GM12891 (cell line): ENCODE data around the gene RNF121.

Experiments
- DNase-seq: peaks from one replicate; pipeline ENCODE4 v3.0.0; 2011; ENCODE audit warnings: low spot score; ENCODE audit not compliant: insufficient read length
- FAIRE-seq: peaks from 2 replicates; lab custom pipeline; 2011; peaks lifted over from hg19 to GRCh38; lab: Jason Lieb, UNC
- PAX5 ChIP-seq: IDR thresholded peaks from 2 replicates; pipeline ENCODE4 v1.6.1; 2011; ENCODE audit warnings: low read length, moderate library complexity, mild to moderate bottlenecking; ENCODE audit not compliant: insufficient read depth, severe bottlenecking
- POLR2A ChIP-seq: IDR thresholded peaks from 2 replicates; pipeline ENCODE4 v1.6.1; 2011; ENCODE audit warnings: low read depth, low read length, control low read depth
- POLR2AphosphoS5 ChIP-seq: IDR thresholded peaks from 2 replicates; pipeline ENCODE4 v1.6.1; 2011; ENCODE audit warnings: low read depth, low read length, control low read depth
- POU2F2 ChIP-seq: IDR thresholded peaks from 2 replicates; pipeline ENCODE4 v1.6.1; 2011; ENCODE audit warnings: low read depth, mild to moderate bottlenecking, control low read depth, low read length, moderate library complexity
- SPI1 ChIP-seq: IDR thresholded peaks from 2 replicates; pipeline ENCODE4 v1.6.1; 2011; ENCODE audit warnings: low read depth, low read length, control low read depth
- TAF1 ChIP-seq: IDR thresholded peaks from 2 replicates; pipeline ENCODE4 v1.6.1; 2011; ENCODE audit warnings: low read depth, low read length, control low read depth

Gene RNF121

DNA sequence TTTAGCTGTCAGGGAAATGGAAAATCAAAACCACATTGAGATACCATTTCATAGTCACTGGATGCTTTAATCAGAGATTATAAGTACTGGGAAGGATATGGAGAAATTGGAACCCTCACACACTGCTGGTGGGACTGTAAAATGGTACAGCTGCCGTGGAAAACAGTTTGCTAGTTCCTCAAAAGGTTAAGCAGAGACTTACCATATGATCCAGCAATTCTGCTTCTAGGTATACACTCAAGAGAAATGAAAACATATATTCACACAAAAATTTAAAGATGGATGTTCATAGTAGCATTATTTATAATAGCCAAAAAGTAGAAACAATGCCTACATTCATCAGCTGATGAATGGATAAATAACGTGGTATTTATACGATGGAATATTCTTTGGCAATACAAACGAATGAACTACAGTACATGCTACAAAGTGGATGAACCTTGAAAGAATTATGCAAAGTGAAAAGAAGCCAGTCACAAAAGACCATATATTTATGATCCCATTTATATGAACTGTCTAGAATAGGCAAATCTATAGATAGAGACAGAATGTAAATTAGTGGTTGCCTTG is 23.0 kb downstream of the RNF121 start:
- no peak for TF ChIP-seq PAX5
- TF ChIP-seq TAF1 = no peak
- TF ChIP-seq POU2F2 = no peak
- TF ChIP-seq SPI1 = no peak
- no peak for TF ChIP-seq POLR2A
- TF ChIP-seq POLR2AphosphoS5 = no peak
- FAIRE-seq = no peak
- DNase-seq = no peak

DNA sequence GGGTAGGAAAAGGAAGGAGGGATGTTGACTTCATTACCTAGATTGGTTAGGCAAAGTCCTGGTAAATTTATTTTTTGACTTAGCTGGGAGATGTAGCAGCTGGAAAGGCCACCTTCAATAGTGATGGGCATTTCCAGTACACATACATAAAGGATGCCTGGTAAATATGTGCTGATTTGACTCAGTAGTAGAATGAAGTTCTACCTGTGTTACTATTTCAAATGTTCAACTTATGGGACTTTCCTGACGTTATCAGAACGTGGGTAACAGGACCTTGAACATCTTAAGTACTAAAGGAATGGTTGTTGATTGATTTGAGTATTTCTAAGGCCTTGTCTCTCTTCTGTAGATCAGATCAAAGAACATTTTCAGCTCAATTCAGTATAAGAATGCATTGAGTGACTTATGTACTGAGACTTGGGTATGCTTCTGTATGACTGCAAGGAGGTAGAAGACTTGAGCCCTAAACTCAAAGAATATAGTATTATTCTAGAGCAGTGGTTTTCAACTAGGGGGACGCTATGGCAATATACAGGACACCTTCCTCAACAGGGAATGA is 27.1 kb downstream of the RNF121 start:
- DNase-seq = no peak
- no peak for FAIRE-seq
- no peak for TF ChIP-seq POLR2AphosphoS5
- no peak for TF ChIP-seq PAX5

DNA sequence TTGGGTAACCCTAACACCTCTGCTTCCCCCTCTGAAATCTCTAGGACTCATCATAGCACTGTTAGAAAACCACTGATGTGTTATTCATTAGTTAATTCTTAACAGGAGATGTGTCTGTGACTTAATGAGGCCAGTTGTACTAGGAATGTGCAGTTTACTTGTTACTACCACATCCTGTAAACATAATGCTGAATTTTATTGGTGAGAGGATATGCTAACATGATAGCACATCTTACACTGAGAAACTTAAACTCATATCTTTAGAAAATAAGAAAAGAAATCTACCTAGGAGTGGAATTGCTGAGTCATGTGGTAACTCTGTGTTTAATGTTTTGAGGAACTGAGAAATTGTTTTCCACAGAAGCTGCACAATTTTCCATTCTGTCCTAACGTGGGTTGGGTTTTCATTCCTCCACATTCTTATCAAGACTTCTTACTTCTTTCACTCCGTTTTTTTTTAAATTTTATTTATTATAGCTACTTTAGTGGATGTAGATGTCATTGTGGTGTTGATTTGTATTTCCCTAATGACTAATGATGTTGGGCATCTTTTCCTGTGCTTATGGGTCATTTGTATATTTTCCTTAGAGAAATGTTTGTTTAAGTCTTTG is 33.7 kb downstream of the RNF121 start:
- DNase-seq (peak; percentile 17), FAIRE-seq (peak; percentile 62)
- TF ChIP-seq POU2F2 = no peak
- no peak for TF ChIP-seq TAF1
- no peak for TF ChIP-seq PAX5
- no peak for TF ChIP-seq POLR2A
- peak; percentile 97 for TF ChIP-seq SPI1

DNA sequence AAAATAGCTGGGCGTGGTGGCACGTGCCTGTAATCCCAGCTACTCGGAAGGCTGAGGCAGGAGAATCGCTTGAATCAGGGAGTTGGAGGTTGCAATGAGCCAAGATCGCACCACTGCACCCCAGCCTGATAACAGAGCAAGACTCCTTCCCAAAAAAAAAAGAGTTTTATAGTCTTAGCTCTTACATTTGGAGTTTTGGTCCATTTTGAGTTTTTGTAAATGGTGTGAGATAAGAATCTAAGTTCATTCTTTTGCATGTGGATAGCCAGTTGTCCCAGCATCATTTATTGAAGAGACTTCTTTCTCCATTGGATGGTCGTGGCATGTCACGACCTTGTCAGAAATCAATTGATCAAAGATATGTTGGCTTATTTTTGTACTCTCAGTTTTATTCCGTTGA is 34.6 kb downstream of the RNF121 start:
- no peak for TF ChIP-seq POLR2AphosphoS5
- TF ChIP-seq POLR2A = no peak
- no peak for TF ChIP-seq TAF1
- no peak for TF ChIP-seq POU2F2
- no peak for TF ChIP-seq PAX5
- no peak for TF ChIP-seq SPI1
- FAIRE-seq = no peak
- DNase-seq = no peak

DNA sequence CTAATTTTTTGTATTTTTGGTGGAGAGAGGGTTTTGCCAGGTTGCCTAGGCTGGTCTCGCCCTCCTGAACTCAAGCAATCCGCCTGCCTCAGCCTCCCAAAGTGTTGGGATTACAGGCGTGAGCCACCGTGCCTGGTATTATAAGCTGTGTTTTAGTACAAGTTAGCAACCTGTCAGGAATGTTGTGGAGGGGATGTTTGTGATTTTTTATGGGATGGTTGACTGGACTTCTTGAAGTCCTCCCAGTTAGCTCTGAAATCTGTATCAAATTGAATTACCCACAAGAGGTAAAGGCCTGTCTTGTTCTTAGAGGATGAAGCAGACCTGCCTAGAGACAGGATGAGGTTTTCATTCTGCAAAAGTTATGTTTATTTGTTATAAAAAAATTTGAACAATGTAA is 35.8 kb downstream of the RNF121 start:
- FAIRE-seq = no peak
- DNase-seq = no peak
- no peak for TF ChIP-seq POLR2A
- TF ChIP-seq TAF1 = no peak
- TF ChIP-seq POU2F2 = no peak
- no peak for TF ChIP-seq POLR2AphosphoS5
- TF ChIP-seq PAX5 = no peak
- TF ChIP-seq SPI1 = no peak

DNA sequence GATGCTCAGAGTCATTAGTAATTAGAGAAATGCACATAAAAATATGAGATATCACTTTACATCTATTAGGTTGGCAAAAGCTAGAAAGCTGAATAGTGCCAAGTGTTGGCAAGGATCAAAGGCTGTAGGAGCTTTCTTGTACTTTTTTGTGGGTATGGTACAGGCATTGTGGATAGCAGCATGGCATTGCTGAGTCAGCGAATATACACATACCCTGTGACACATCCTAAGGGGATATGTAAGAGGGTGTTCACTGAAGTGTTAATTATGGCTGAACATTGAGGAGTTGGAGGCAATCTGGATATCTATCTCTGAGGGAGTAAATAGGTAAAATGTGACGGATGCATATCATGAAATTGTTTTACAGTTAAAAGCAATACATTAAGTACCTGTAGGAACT is 42.8 kb downstream of the RNF121 start:
- peak; percentile 81 for FAIRE-seq
- no peak for TF ChIP-seq SPI1
- TF ChIP-seq TAF1 = no peak
- no peak for TF ChIP-seq POU2F2
- TF ChIP-seq POLR2AphosphoS5 = no peak
- no peak for TF ChIP-seq PAX5
- TF ChIP-seq POLR2A = no peak
- no peak for DNase-seq

DNA sequence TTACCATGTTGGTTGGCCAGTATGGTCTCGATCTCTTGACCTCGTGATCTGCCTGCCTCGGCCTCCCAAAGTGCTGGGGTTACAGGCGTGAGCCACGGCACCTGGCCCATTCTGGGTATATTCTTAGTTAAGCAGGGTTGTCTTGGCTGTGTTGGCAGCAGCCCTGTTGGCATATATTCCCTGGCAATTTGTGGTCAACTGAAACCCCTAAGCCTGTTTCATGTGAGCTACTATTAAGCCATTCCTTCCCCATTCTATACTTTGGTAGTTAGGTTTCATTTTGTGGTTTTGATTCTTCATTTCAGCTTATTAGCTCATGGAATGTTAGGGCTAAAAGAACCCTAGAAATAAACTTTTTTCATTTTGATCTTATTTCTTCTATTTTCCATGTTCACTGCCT is 47.7 kb downstream of the RNF121 start:
- DNase-seq (no peak), FAIRE-seq (no peak)
- TF ChIP-seq TAF1 = no peak
- no peak for TF ChIP-seq SPI1
- TF ChIP-seq POU2F2 = no peak

DNA sequence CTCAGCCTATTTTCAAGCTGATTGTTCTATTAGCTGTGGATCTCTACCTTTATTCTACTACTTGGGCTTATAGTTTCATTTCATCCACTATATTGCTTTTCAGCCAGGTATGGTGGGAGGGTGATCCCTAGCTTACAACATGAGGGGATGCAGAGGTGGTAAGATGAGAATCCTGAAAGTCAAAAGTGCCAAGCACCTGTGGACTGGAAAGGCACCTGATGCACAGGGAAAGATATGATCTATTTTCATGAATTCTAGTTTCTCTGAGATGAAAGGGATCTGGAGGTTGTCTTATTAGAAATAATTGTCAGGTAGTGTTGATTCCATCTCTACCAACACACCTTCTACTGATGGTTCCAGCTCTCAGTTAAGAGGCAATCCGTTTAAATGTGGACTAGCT is 48.2 kb downstream of the RNF121 start:
- DNase-seq = no peak
- TF ChIP-seq POLR2A (no peak), SPI1 (no peak), PAX5 (no peak), POLR2AphosphoS5 (no peak), POU2F2 (no peak), TAF1 (no peak)
- peak; percentile 31 for FAIRE-seq

DNA sequence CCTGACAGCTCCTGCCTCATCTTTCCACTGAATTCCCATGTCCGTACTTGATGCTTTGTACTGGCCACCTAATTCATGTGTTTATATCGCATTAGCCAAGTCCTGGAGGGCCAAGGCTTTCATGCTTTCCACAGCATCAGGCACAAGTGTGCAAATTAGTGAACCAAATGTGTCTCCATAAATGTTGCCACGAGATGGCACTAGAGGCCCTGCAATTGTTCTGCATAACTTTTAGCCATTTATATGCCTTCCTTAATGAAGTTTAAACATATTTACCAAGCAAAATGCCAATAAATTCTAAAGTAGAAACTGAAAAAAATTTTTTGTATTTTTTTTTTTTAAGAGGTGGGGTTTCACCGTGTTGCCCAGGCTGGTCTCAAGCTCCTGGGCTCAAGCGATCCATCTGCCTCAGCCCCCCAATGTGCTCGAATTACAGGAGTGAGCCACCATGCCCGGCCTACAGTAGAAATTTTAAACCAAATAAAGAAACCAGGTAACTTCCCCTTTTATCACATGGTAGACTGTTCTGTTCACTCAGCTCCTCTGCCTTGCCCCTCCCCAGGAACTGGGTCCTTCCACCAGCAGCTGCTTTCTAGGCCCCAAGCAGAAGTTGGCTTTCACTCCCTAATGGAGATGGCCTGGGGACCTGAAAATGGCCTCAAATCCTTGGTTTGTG is 49.0 kb downstream of the RNF121 start:
- FAIRE-seq (peak; percentile 88), DNase-seq (no peak)
- TF ChIP-seq POLR2A (no peak), POU2F2 (no peak), POLR2AphosphoS5 (no peak), SPI1 (peak; percentile 25; the same call in 1 of the 2 replicates), PAX5 (no peak), TAF1 (no peak)

DNA sequence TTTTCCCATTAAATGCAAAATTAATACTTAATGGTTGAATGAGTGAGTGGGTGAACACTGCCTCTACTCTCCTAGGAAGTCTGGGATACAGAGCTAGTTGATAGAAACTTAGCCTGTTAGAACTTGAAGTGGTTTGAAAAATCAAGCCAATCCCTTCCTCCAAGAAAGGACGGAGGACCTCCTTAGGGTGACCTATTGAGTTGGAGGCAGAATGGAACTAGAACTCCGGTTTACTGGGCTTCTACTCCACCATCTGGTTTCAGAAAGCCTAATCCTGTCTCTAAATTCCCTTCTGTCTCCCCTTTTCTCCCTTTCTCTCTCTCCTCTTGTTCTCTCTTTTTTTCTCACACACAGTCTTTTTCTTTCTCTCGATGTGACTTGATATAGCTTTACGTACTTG is 50.2 kb downstream of the RNF121 start:
- DNase-seq (no peak), FAIRE-seq (peak; percentile 40)
- TF ChIP-seq POU2F2 = no peak
- TF ChIP-seq PAX5 = no peak
- no peak for TF ChIP-seq SPI1
- TF ChIP-seq POLR2A = no peak
- no peak for TF ChIP-seq POLR2AphosphoS5
- TF ChIP-seq TAF1 = no peak
